Fibroblast of skin of right quadriceps (primary cell): ENCODE data around the gene DIAPH1.

ENCODE experiments used
- DNase-seq: peaks from one replicate; pipeline ENCODE4 v3.0.0-alpha.2; 2013

Gene DIAPH1

DNA sequence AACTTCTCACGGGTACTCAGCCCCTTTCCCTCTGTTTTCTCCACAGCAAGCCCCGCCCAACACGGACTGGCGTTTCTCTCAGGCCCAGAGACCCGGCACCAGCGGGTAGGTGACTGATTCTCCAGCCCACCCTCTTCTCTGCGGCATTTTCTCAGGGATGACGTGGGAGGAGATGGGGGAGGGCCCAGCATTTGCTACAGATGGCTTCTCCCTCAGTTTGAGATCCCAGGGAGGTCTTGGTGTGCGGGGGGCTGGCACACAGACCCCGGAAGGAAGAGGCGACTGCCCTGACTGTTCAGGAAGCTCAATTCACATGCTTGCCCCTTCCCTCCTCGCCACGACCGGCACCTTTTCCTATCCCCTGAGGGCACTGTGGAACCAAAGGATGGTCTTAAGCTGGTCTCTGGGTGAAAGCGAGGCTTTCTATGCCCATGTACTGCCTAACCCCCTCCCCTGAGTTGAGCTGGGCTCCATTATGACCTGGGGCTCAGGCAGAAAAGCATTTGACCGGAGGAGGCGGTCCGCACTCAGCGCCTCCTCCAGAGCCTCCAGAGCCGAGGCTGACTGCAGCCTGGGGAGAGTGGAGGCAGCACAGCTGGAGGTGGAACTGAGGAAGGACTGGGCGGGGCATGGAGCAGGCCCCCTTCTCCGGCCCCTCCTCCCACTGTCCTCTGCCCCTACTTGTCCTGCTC is 123.9 kb downstream of the DIAPH1 start:
- peak; percentile 70 for DNase-seq

DNA sequence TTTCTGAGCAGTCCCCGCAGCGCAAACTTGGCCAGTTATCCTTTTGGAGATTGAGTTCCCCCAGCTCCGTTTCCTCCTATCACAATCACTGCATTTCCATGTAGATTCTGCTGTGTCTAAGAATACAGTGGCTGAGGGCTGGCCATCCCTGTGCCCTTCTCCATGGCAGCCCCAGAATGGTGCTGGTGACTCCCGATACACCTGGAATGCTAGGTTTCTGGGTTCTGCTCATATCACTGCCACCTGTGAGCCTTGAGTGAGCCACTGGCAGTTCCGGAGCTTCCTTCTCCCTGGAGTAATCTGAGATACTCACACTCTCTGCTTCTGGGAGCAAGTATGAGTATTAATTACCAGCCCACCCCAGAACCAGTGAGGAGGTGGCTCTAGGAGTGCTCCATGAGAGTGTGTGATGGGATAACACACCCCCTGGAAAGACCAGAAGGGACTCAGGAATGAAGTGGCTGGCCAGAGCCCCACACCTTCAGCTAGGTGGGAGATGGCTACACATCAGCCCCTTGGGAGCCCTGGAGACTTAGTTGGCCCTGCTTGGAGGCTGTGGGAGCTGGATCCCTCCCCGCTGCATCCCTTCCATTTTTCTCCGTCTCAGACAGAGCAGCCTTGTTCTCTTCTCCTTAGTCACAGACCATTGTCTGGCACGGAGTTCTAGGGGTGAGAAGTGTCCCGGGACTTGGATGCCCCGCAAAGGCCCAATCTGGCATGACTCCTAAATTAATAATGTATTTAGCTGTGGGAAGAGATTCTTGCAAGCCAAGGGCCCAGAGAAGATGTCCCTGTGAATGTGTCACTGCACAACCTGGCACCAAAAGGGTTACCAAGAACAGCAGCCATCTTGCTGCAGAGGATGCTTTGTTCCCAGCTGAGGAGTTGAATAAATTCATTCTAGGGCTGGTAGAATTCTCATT is 125.0 kb downstream of the DIAPH1 start:
- peak; percentile 58 for DNase-seq

- DNase-seq: no peak
Measured at GRCh38 chr5:141492168-141492885, 126.5 kb downstream of the DIAPH1 start.

GRCh38 chr5:141491323-141492167 is 127.3 kb downstream of the DIAPH1 start:
- DNase-seq: no peak

GRCh38 chr5:141490771-141491170 is 128.0 kb downstream of the DIAPH1 start:
- no peak for DNase-seq

DNA sequence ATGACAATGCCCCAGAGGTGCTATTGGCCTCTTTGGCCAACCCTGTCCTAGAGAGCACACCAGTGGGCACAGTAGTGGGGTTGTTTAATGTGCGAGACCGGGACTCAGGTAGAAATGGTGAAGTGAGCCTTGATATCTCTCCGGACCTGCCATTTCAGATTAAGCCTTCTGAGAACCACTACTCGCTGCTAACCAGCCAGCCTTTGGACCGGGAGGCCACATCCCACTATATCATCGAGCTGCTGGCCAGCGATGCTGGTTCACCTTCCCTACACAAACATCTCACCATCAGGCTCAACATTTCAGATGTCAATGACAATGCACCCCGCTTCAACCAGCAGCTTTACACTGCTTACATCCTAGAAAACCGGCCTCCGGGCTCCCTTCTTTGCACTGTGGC is 128.5 kb downstream of the DIAPH1 start:
- DNase-seq: no peak

DNA sequence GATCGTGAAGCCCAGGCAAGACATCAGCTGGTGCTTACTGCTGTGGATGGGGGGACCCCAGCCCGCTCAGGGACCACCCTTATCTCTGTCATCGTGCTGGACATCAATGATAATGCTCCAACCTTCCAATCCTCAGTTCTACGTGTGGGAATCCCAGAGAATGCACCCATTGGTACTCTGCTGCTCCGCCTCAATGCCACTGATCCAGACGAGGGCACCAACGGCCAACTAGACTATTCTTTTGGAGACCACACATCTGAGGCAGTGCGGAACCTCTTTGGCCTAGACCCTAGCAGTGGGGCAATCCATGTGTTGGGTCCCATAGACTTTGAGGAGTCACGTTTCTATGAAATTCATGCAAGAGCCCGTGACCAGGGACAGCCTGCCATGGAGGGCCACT is 129.0 kb downstream of the DIAPH1 start:
- no peak for DNase-seq

DNA sequence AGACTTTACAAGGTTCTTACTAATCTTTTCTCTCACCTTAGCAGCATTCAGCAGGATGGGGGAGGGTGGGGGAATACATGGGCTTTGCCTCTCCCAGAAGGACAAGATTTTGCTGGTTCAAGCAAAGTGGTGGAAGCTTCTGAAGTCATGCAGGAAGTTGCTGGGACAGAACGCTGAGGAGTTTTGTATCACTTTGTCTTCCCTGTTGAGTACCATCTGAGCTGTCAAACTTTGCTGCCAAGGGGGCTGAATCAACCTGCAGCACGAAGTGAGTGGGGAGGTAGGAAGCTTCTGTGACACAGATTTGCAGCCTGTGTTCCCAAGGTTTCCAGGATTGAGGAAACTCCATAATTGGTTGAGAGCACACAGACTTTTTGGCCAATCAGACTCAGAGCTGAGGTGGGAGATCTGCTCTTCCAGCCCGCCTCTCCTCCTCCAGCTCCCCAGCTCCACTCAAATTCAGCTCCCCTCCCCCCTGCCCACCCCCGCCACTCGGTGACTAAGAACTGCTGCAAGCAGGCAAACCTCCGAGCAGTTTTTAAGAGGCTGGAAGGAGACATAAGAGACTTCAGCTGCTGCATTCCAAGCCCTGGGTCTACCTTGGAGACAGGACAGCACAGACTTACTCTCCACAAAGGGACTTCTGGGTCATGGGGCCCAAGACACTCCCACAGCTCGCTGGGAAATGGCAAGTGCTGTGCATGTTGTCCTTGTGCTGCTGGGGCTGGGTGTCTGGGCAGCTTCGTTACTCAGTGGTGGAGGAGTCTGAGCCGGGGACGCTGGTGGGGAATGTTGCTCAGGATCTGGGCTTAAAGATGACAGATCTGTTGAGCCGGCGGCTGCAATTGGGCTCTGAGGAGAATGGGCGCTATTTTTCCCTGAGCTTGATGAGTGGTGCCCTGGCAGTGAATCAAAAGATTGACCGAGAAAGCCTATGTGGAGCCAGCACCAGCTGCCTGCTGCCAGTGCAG is 129.9 kb downstream of the DIAPH1 start, which contains the start of gene PCDHGC5:
Gene PCDHGC5, plus strand, starts transcription at position 491 of the 971 bp plus-strand sequence. Its CDS starts 160 bp downstream, at position 651.
- peak; percentile 89 for DNase-seq

GRCh38 chr5:141487131-141487530 is 131.7 kb downstream of the DIAPH1 start:
- no peak for DNase-seq

DNA sequence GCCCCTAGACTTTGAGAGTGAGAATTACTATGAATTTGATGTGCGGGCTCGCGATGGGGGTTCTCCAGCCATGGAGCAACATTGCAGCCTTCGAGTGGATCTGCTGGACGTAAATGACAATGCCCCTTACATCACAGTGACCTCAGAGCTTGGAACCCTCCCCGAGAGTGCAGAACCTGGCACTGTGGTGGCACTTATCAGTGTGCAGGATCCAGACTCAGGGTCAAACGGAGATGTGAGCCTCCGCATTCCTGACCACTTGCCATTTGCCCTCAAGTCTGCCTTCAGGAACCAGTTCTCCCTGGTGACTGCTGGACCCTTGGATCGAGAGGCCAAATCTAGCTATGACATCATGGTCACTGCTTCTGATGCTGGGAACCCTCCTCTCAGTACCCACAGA is 132.7 kb downstream of the DIAPH1 start:
- no peak for DNase-seq

DNA sequence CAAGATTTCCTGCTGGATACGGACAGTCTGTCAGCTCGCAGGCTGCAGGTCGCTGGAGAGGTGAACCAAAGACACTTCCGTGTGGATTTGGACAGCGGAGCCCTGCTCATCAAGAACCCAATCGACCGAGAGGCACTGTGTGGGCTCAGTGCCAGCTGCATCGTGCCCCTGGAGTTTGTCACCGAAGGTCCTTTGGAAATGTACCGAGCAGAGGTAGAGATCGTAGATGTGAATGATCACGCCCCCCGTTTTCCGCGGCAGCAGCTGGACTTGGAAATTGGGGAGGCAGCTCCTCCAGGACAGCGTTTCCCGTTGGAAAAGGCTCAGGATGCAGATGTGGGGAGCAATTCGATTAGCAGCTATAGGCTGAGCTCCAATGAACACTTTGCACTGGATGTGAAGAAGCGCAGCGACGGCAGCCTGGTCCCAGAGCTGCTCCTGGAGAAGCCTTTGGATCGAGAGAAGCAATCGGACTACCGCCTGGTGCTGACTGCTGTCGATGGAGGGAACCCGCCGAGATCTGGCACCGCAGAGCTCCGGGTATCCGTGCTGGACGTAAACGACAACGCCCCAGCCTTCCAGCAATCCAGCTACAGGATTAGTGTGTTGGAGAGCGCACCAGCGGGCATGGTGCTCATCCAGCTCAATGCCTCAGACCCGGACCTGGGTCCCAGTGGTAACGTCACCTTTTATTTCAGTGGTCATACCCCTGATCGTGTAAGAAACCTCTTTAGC is 133.3 kb downstream of the DIAPH1 start:
- DNase-seq: no peak

DNA sequence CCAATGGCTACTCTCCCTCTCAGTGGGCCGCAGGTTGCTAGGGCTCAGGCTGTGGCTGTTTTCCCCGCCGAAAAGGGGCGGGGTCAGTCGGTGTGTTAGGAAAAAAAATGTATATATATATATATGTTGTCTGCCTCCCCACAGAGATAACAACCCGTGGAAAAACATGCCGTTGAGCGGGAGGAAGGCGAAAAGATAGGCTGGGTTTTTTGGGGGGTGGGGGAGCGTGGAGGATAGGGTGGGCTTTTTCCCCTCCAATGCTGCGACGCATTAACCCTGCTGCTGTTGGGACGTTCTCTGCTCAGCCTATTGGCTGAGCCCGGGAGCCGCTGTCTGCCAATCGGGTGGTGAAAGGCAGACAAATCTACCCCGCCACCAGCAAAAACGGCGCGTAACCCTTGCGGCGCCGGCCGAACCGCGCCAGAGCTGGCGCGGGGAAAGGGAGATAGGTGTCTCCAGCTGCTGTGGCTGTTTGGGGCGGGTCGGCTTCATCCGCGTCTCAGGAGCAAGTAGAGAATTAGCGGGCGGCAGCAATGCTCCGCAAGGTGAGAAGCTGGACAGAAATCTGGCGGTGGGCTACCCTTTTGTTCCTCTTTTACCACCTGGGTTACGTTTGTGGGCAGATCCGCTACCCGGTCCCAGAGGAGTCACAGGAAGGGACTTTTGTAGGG is 134.0 kb downstream of the DIAPH1 start, which contains the start of gene PCDHGC4:
Gene PCDHGC4, plus strand, starts transcription at position 390 of the 671 bp plus-strand sequence. Its CDS starts 144 bp downstream, at position 534.
- no peak for DNase-seq

DNA sequence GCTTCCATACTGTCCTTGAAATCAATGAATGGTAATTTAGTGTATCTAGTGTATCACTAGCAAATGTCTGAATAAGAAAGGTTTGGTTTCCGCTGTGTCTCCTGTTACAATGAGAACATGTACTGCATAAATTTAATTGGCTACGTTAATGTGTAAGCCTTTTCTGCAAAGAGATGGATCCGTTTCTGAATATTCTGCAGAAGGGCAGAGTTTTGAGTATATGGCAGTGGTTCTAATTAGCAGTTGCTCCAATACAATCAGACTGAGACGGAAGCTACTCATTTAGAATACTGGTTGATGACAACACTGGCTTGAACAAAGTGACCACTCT is 134.5 kb downstream of the DIAPH1 start:
- no peak for DNase-seq

- no peak for DNase-seq
Measured at GRCh38 chr5:141483902-141484301, 134.9 kb downstream of the DIAPH1 start.

GRCh38 chr5:141479776-141480175 is 139.0 kb downstream of the DIAPH1 start:
- no peak for DNase-seq

DNA sequence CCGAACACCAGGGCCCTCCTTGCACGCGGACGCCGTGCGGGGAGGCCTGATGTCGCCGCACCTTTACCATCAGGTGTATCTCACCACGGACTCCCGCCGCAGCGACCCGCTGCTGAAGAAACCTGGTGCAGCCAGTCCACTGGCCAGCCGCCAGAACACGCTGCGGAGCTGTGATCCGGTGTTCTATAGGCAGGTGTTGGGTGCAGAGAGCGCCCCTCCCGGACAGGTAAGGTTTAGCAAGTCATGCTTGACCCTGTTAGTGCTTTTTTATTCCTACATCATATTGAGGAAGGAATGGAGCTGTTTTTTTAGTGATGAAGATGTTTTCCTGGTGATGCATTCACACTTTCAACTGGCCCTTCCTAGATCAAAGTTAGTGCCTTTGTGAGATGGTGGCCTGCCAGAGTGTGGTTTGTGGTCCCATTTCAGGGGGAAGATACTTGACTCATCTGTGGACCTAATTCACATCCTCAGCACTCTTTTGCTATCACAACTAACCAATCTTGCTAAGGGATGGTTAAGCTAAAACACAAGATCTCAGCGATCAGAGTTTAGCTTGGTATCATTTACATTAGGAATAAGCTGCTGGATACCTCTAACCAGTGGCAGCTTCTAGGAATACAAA is 140.4 kb downstream of the DIAPH1 start:
- peak; percentile 59 for DNase-seq

DNA sequence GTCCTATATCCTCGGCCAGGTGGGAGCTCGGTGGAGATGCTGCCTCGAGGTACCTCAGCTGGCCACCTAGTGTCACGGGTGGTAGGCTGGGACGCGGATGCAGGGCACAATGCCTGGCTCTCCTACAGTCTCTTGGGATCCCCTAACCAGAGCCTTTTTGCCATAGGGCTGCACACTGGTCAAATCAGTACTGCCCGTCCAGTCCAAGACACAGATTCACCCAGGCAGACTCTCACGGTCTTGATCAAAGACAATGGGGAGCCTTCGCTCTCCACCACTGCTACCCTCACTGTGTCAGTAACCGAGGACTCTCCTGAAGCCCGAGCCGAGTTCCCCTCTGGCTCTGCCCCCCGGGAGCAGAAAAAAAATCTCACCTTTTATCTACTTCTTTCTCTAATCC is 141.0 kb downstream of the DIAPH1 start:
- DNase-seq: no peak

GRCh38 chr5:141477044-141477575 is 141.7 kb downstream of the DIAPH1 start:
- DNase-seq: no peak
